GM18907 (cell line): ENCODE data around the gene VWF.
"Not testable (repeated sequence)": the region's sequence is repeated elsewhere in the genome, so short reads cannot be mapped to it uniquely, and the experiment has no call there.

ENCODE experiments used
- ATAC-seq: cut with Tn5 transposase; IDR thresholded peaks from one replicate; pipeline ENCODE4 v1.9.1; 2021; ENCODE audit warnings: mild to moderate bottlenecking, moderate library complexity; ENCODE audit not compliant: unreplicated experiment

Gene VWF

DNA sequence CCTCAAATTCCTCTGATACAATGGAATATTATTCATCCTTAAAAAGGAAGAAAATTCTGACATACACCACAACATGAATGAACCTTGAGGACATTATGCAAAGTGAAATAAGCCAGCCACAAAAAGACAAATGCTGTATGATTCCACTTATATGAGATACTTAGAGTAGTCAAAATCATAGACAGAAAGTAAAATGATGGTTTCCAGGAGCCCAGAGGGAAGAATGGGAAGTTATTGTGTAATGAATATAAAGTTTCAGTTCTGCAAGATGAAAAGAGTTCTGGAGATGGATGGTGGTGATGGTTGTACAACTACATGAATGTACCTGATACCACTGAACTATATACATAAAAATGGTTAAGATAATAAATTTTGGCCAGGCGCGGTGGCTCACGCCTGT lies 18.3 kb downstream of the VWF start:
- no peak for ATAC-seq

DNA sequence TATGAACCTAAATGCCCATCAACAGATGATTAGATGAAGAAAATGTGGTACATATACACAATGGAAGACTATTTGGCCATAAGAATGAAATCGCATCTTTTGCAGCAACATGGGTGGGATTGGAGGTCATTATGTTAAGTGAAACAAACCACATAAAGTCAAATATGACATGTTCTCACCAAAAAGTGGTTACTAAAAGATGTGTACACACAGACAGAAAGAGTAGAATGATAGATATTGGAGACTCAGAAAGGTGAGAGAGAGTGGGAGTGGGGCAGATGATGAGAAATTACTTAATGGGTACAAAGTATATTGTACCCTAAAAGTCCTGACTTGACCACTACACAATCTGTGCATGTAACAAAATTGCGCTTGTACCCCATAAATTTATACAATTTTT lies 19.6 kb downstream of the VWF start:
- ATAC-seq, result no peak

DNA sequence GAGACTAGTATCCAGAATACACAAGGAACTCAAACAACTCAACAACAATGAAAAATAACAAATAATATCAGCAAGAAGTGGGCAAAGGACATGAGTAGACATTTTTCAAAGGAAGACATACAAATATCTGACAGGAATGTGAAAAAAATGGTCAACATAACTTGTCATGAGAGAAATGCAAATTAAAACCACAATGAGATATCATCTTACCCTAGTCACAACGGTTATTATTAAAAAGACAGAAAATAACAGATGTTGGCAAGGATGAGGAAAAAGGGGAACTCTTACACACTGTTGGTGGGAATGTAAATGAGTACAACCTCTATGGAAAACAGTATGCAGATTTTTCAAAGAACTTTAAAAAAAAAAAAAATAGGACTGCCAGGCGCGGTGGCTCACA lies 20.4 kb downstream of the VWF start:
- no peak for ATAC-seq

DNA sequence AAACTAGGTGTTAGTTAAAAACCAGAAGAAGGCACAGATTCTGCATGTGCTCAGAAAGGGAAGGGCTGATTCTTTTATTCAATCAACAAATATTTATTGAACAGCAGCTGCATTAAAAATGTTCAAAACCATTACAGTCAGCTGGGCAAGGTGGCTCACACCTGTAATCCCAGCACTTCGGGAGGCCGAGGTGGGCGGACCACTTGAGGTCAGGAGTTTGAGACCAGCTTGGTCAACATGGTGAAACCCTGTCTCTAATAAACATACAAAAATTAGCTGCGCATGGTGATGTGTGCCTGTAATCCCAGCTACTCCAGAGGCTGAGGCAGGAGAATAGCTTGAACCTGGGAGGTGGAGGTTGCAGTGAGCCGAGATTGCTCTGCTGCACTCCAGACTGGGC lies 22.4 kb downstream of the VWF start:
- not testable (repeated sequence) for ATAC-seq

DNA sequence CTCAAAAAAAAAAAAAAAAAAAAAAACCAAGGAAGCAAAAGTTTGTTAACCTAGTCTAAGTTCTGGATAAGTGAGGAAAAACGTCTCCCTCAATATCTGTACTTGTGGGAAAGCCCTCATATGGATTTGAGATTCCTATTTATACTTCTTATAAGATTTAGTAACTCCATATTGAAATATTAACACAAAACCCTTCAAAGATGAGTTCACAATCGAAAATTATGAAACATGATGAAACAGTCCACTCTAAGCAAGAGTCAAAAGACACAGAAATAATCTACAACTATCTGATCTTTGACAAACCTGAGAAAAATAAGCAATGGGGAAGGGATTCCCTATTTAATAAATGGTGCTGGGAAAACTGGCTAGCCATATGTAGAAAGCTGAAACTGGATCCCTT lies 25.2 kb downstream of the VWF start:
- no peak for ATAC-seq

DNA sequence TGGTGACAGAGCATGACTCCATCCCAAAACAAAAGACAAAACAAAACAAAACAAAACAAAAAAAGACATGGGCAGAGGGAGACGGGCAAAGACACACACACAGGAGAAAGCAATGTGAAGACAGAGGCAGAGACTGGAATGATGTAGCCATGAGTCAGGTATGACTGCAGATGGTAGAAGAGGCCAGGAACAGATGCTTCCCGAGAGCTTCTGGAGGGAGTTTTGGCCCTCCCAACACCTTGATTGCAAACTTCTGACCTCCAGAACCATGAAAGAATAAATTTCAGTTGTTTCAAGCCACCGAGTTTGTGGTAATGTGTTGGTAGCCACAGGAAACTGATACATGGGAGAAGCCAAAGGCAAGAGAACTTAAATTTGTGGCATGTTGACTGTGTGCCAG lies 27.1 kb downstream of the VWF start:
- ATAC-seq, result no peak

DNA sequence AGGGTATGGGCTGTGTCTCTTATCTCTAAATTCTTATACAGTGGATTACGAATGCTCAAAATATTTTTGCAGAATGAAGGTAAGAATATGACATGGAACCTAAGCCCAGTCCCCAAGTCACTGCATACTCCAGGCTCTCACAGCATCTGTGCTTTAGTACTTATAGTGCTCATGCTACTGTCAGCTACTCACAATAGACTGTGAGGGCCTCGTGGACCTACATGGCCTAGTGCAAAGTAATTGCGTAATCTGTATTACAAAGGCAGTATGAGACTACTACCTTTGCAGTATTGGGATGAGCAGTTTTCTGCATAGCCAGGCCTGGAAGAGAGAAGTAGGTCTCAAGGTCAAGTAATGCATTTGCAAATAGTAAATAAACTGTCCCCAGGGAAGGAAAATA lies 27.9 kb downstream of the VWF start:
- ATAC-seq, result no peak

DNA sequence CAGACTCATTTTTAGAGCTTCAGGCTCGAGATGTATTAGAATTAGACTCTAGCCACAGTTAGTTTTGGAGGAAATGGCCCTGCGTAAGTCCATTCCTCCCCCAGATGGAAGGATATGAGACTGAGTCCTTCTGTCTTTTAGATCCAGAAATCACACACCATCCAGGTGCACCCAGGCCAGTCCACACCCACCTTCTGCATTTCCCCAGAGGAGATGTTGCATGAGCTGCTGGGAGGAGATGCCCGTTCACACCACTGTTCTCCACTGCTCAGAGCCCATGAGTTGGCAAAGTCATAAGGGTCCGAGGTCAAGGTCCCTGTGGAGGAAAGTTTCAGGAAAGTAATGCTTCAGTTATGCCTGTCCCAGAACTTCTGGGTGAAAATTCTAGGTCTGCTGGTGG lies 29.2 kb downstream of the VWF start:
- no peak for ATAC-seq

DNA sequence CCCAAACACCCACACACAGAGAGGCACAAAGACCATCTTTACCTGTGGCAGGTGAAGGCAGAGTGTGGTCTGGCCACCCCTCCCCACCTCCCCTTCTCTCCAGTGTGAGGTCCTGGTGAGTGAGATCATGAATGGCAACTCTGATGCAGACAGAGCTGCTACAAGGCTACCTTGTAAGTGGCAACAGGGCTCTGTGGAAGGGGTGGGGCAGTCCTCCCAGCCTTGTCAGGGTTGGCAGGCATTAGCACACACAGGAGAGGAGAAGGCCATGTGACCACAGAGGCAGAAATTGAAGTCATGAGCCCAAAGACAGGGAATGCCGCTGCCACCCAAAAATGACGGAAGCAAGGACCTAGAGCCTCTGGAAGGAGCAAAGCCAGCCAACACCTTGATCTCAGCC lies 30.7 kb downstream of the VWF start:
- no peak for ATAC-seq

DNA sequence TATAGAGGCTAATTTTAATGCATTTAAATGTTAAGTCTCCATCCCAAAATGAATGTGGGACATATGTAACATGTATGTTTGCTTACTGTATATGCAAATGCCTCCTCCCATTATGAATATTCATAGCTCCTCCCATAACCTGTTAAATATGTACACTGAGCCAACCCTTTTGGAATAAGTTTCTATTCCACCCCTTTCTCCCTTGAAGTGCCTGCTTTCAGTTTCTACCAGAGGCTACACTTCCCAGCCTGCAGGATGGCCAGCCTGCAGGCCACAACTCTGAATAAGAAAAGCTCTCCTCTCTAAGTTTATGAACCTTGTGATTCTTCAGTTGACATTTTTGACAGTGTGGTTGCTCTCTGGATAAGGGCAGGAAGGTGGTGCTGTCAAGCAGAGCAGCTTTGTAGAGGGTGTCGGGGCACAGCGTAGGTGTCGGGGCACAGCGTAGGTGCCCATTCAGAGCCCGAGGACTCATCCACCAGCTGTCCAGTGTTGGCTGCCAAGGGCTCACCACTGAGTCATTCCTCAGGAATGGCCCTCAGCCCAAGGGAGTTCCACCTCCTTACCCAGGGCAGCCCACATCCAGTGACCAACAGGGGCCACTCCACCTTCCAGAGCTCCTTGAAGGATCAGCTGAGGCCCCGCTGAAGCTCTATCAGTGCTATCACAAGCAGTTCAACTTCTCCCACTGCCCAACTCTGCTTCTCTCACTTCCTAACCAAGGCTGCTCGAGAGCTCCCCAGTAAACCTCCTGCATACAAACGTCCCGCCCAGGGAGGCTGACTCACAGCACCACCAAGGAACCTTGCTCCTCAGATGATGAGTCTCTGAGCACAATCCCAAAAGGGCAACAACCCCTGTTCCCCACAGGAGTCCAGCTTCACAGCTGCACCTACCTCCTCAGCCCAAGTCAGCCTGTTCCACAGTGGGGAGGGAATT lies 31.4 kb downstream of the VWF start:
- no peak for ATAC-seq

DNA sequence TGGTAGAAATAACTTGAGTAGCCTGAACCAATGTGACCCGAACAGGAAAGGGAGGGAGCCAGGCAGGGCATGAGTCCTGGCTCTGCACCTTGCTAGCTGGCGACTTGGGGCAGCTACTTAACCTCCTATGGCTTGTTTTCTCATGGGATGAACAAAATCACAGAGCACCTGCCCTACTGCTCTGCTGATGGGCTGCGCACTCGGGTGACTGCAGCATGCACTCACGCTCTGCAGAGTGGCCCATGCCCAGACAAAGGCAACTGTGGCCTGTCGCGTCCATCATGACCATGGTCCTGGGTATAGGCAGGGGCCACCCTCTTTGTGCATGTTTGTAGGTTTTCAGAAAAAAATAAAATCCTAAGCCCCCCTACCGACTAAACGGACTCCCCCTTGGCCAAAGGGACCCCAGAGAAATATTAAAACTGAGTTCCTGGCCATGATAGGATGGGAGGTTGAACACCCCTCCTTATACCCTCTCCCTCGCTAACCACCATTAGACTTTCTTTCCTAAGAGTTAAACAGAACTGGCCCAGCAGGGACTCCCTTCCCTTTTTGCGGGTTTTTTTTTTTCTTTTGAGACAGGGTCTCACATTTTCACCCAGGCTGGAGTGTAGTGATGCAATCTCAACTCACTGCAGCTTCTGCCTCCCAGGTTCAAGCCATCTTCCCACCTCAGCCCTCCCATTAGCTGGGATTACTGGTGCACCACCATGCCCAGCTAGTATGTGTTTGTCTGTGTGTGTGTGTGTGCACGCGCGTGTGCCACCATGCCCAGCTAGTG lies 32.5 kb downstream of the VWF start:
- no peak for ATAC-seq

DNA sequence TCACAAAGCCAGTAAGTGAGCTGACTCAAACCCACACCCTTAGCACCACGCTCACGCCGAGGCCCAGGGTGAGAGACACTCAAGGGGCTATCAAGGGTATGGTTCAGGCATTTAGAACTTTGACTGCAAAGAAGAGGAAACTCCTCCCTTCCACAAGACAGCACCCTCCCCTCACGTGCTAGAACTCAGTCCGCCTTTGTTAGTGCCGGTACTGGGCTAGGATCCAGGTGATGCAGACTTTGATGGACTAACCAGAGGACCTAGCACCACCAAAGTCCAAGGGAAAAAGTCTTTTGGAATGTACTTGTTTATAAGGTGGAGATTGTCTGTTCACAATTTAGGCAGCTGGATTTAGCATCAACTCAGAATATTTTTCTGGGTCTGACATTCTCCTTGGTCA lies 33.7 kb downstream of the VWF start:
- no peak for ATAC-seq

DNA sequence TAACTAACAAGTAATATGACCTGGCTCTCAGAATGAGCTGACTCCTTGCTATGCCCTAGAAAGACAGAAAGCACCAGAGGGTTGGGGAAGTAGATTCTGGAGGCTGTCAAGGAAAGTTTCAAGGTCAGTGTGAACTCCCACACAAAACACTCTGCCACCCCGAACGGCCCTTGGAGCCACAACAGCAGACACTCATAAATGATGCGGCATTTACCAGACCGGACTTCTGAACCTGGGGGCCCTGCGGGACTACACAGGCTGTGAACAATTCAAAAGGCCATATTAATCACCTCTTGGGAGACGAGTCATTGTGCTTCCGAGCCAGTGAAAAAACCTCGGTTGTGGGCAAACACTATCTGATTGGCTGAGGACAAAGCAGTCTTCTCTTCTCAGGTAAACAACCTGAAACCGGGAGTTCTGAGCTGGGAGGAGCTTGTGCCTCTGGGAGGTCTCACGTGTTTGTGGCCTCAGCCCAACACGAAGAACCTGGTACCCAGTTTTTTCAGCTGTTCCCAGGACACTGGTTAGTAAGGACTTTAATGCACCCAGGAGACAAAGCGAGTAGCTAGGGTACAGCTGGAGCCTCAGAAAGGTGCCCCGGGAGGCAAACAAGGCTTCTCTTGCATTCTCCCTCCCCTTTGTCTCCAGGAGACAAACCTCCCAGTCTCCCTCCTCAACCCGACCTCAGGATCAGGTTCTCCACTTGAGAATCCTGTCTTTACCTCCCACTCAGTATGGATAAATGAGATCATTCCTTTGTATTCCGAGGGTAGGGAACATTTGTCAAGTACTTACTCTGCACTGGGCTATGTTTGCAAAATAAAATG lies 35.3 kb downstream of the VWF start:
- ATAC-seq, result no peak

DNA sequence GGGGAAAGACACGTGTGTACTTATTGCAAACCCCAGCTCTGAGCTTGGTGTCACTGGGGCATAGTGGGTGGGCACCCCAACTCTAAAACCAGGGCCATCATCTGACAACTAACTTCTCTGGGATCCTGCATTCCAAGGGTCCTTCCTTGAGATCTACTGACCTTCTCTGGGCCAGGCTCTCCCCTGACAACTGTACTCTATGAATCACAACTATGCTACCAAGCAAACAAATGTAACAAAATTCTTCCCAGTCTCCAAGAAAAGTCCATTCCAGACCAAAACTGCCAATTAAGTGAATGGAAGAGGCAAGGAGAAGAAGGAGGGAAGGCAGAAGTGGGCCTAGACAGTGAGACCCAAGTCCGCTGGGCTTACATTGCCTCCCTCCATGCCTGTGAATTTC lies 38.2 kb downstream of the VWF start:
- no peak for ATAC-seq

DNA sequence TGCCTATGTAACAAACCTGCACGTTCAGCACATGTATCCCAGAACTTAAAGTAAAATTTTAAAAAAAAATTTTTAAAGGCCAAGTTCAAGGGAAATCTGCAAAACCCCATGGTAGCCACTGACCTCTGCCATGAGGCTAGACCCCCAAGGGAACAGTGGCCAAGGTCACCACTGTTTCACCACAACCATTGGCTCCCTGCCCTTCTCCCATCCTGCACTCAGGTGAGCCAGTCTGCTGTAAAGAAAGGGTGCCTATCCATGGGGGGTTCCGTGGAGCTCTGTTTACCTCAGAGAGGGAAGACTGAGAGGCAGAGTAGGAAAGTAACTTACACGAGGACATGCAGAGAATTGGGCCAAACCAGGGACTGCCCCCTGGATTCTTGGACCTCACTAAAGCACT lies 38.6 kb downstream of the VWF start:
- ATAC-seq, result no peak

DNA sequence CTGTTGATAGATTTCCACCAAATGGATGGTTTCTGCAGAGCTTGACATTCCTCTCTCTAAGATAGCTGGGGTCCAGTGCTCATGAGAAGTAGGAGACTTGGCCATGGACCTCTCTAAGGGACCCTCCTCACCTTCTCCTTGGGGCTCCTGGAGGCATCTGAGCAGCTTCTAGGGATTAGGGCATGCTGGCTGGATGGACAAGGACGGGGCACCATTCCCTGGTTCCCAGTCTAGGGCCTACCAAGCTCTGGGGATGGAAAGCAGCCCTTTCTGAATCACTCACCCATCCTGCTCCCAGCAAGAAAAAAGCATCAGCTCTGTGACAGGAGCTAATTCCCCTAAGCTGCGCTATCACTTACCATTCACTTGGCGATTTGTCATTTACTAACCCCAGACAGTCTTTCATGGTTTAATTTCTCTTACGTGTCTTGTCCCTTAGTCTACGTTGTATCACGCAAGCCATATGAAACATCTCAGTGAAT lies 39.5 kb downstream of the VWF start:
- no peak for ATAC-seq

DNA sequence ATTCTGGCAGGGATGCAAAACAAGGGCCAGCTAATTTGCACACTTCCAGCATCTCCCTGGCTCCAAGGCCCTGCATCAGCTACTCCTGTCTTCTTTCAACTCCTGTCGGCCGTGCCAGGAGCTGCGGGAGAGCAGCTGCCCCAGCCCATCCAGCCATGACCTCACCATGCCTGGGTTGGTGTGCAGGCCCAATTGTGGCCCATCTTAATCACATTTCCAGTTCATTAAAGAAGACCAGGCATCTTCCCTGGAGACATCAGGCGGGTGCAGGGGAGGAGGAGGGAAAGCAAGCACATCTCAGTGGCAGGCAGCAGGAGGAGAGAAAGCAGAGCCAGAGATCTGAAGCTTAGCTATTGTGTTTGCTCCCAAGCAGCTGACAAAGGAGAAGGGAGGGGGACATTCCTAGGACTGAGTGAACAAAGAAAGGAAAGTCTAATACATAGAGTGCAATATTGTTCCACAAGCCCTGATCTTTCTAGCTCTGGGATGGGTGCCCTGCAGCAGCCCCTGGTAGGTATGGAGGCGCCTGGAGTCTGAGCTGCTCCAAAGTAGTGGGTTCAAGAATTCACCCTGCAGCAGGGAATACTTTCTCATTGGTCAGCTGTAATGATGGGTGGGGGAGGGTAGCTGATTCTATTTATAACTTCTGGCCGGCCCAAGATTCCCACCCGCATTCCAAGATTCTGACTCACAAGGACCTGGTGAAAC lies 40.1 kb downstream of the VWF start:
- ATAC-seq, result no peak

DNA sequence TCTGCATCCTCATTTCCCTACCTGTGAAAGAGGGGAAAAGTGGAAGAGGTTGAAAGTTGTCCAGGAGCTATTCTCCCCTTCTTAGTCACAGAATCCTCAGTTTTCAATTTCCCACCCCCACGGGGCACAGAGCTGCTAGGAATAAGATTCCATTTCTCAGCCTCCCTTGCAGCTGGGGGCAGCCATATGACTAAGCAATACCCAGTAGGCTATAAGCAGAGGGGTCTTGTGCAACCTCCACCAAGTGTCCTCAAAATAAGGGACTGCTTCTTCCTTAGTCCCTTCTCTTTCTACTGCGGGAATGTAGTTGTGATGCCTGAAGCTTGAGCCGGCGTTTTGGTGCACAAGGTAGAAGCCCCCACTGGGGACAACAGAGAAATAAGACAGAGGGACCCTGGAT lies 40.9 kb downstream of the VWF start:
- no peak for ATAC-seq

DNA sequence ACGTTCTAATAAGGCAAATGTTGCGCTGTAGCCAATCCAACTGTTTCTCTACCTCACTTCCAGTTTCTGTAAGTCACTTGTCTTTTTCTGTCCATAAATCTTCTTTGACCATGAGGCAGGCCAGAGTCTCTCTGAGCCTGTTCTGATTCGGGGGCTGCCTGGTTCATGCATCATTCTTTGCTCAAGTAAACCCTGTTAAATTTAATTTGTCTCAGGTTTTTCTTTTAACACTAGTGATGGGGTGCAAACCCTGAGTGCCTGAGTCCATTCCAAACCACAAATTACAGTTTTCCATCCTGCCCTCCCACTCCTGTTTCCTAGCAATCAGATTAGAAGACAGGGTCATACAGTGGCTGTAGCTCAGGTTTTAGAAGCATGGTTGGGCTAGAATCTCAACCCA lies 41.9 kb downstream of the VWF start:
- ATAC-seq, result no peak

DNA sequence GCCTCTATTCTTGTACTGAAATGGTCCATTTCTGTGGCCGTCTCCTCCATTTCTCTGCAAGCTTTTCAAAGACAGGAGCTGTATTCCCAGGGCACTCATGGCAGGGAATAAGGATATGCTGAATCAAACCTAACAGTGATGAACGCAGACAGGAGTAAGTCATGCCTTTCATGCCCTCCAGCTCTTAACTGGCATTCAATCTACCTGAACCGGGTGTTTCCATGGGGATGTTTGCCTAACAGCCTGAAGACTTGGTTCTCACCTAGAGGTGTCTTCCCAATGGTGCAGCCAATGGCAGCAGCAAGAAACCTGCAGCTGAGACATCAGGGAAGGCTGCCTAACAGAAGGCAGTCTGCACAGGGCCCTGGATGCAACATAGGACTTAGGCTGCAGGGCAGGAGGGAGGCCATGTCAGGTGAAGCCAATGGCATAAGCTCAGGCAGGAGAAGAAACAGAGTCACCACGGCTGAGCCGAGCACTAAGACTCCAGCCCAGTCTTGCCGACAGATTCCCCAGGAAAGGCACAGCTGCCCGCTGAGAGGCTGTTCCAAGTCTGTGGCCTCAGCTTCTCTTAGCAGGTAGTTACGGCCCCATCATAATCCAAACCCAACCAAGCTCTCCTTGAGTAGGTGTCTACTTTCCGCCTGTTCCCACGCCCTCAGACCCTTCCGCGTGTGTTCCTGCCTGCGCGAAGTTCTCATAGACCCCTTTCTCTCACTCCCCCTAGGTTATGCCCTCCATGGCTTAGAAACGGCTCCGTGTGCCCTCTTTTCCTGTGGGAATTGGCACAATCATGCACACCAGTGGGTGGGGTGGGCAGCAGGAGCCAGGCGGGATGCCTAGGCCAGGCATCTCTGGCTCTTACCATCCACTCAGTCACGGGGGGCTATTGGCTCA lies 44.1 kb downstream of the VWF start:
- ATAC-seq, result no peak
